Natural killer cell (primary cell): ENCODE data around the gene USP48. TPM values are rescaled to one million over a fixed set of nuclear protein-coding genes. Genes with fewer than 3 reads are reported as not detected.
"Not testable (repeated sequence)": the region's sequence is repeated elsewhere in the genome, so short reads cannot be mapped to it uniquely, and the experiment has no call there.

ENCODE experiments used
- ATAC-seq, 3 donors: fragments of 150-1000 bp in 2 of 3; fragments of 200-7000 bp in 1 of 3; cut with Tn5 transposase; 1 replicate in 1 of 3; 2 replicates in 2 of 3; pipeline ENCODE4 v1.10.0; 2021; ENCODE audit warnings: mild to moderate bottlenecking in 2 of 3, moderate library complexity in 2 of 3
- DNase-seq, 2 donors: peaks; one replicate each; pipeline versions ENCODE4 v3.0.0 to v3.0.0-alpha.2; 2013 to 2021; ENCODE audit warnings: mixed read lengths in 1 of 2
- H3K27ac ChIP-seq: one replicate; pipeline ENCODE4 v1.5.1; 2013; ENCODE audit warnings: mild to moderate bottlenecking, low read length
- H3K27me3 ChIP-seq: one replicate; pipeline ENCODE4 v1.6.1; 2013; ENCODE audit warnings: low read length; ENCODE audit not compliant: control insufficient read depth, insufficient read depth
- H3K36me3 ChIP-seq: one replicate; pipeline ENCODE4 v1.6.1; 2013; ENCODE audit warnings: low read length; ENCODE audit not compliant: control insufficient read depth, insufficient read depth
- H3K4me1 ChIP-seq: one replicate; pipeline ENCODE4 v1.6.1; 2013; ENCODE audit warnings: low read length; ENCODE audit not compliant: control insufficient read depth, insufficient read depth
- H3K4me3 ChIP-seq: one replicate; pipeline ENCODE4 v1.5.1; 2013; ENCODE audit warnings: low read length
- H3K9me3 ChIP-seq: one replicate; pipeline ENCODE4 v1.6.1; 2013; ENCODE audit warnings: low read length; ENCODE audit not compliant: control insufficient read depth, insufficient read depth
- H3K27ac Mint-ChIP-seq, 2 donors: one replicate each; pipeline ENCODE4 v1.8.0; 2022; ENCODE audit warnings: mild to moderate bottlenecking in 2 of 2, mixed read lengths in 2 of 2, moderate library complexity in 1 of 2
- H3K27me3 Mint-ChIP-seq, 2 donors: one replicate each; pipeline ENCODE4 v1.8.0; 2022; ENCODE audit warnings: low read depth in 2 of 2, mixed read lengths in 2 of 2
- H3K36me3 Mint-ChIP-seq: one replicate; pipeline ENCODE4 v1.8.0; 2022; ENCODE audit warnings: mixed read lengths
- H3K4me1 Mint-ChIP-seq, 2 donors: one replicate each; pipeline ENCODE4 v1.8.0; 2022; ENCODE audit warnings: mixed read lengths in 2 of 2
- H3K4me3 Mint-ChIP-seq: one replicate; pipeline ENCODE4 v1.8.0; 2022; ENCODE audit warnings: mild to moderate bottlenecking, moderate library complexity, mixed read lengths
- H3K9me3 Mint-ChIP-seq, 2 donors: one replicate each; pipeline ENCODE4 v1.8.0; 2022; ENCODE audit warnings: mixed read lengths in 2 of 2
- CTCF ChIP-seq: fragments of 200-600 bp; IDR thresholded peaks from one replicate; pipeline ENCODE4 v1.8.0; 2022; ENCODE audit warnings: antibody characterized with exemption
- WGBS: methylation state at CpG from one replicate; pipeline ENCODE4 v1.1.7; 2013; ENCODE audit warnings: missing lambda C conversion rate; ENCODE audit not compliant: insufficient coverage; 5-methylcytosine and 5-hydroxymethylcytosine counted together
- intact Hi-C: fragments of 100-400 bp; cut with micrococcal nuclease; formaldehyde crosslinking; loops from one replicate; pipeline ENCODE4 v1.14.2; 2022
- total RNA-seq, 4 donors: library from RNA; stranded (reverse); fragments of 120-200 nt in 1 of 4; gene quantifications; one replicate each; pipeline versions ENCODE4 v1.2.3 to v1.2.4, GENCODE V29; 2013 to 2022

The USP48 gene
- total RNA-seq, 3 donors from 2014 or later (not counting 1 experiment from before 2014, with no cell fraction given), result 71.4 to 127 (median 90.5) TPM

DNA sequence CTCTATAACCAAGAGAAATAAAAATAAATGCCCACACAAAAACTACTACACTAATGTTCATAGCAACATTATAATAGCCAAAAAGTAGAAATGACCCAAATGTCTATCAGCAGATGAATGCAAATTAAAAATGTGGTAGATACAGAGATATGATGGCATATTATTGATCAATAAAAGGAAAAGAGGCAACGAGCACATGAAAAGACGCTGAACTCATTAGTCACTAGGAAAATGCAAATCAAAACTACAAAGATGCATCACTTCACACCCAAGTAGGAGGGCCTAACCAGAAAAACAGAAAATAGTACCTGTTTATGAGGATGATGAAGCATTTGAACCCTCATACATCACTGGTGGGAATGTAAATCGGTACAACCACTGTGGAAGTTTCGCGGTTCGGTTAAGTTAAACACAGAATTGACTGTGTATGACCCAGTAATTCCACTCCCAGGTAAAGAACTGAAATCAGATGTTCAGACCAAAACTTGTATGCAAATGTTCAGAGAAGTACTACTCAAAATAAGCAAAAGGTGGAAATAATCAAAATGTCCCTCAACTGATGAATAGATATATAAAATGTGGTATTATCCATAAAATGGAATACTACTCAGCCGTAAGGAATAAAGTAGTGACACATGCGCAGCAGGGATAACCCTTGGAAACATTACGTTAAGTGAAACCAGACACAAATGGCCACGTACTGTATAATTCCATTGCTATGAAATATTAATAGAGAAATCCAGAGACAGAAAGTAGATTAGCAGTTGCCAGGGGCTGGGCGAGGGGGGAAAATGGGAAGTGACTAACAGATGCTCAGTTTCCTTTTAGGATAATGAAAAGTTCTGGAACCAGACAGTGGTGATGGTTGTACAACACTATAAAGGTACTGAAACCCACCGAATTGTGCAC is 3.1 kb downstream of the USP48 start:
- Histone ChIP-seq H3K4me1 (peaks cover 20% of the 10 kb centered on the region), H3K27me3 (no peaks in the 10 kb centered on the region), H3K4me3 (no peak overlapping the region), H3K36me3 (no peaks in the 10 kb centered on the region), H3K27ac (no peak overlapping the region), H3K9me3 (no peaks in the 10 kb centered on the region)
- Mint-ChIP-seq H3K36me3 (no peaks in the 10 kb centered on the region), H3K27me3 (no peaks in the 10 kb centered on the region), H3K27ac (peak overlapping the region; percentile 42 to 56), H3K4me3 (peak overlapping the region; percentile 71), H3K9me3 (no peaks in the 10 kb centered on the region), H3K4me1 (peaks cover 53 to 54% of the 10 kb centered on the region in 2 donors)
- WGBS, result 63% methylated on average over 10 of the region's 12 CpGs
- intact Hi-C loops, result loop anchor here (5.0 kb wide), 1 partner anchor 672 kb away; the partner anchor contains the start of gene ZBTB40
- no peak for TF ChIP-seq CTCF
- peak in 1 of 2 donors; percentile 35 for DNase-seq
- no peak for ATAC-seq

DNA sequence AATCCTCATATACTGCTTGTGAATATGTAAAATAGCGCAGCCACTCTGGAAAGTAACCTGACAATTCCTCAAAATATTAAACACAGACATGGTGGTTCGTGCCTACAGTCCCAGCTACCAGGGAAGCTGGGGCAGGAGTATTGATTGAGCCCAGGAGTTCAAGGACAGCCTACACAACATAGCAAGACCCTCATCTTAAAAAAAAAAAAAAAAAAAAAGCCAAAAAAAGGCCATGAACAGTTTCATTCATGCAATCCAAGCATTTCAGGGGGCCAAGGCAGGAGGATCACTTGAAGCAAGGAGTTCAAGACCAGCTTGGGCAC is 4.6 kb downstream of the USP48 start:
- intact Hi-C loops, result no loop called here
- Histone ChIP-seq H3K4me1 (peaks cover 21% of the 10 kb centered on the region), H3K27ac (no peak overlapping the region), H3K27me3 (no peaks in the 10 kb centered on the region), H3K9me3 (no peaks in the 10 kb centered on the region), H3K36me3 (no peaks in the 10 kb centered on the region), H3K4me3 (no peak overlapping the region)
- ATAC-seq, result no peak
- 100% methylated on average over 2 of the region's 2 CpGs for WGBS
- no peak overlapping the region for H3K4me3 Mint-ChIP-seq
- peak overlapping the region in 1 of 2 donors; percentile 26 for H3K27ac Mint-ChIP-seq
- no peaks in the 10 kb centered on the region for H3K9me3 Mint-ChIP-seq
- no peak for TF ChIP-seq CTCF
- H3K36me3 Mint-ChIP-seq, result no peaks in the 10 kb centered on the region
- peaks cover 54 to 56% of the 10 kb centered on the region in 2 donors for H3K4me1 Mint-ChIP-seq
- DNase-seq, result no peak
- H3K27me3 Mint-ChIP-seq, result no peaks in the 10 kb centered on the region

- peaks cover 26% of the 10 kb centered on the region for H3K4me1 ChIP-seq
- H3K27me3 Mint-ChIP-seq, H3K36me3 Mint-ChIP-seq, H3K27me3 ChIP-seq, H3K9me3 Mint-ChIP-seq, H3K27ac Mint-ChIP-seq, intact Hi-C loops, H3K9me3 ChIP-seq, H3K4me3 Mint-ChIP-seq, ATAC-seq, H3K4me3 ChIP-seq, DNase-seq, H3K27ac ChIP-seq, H3K36me3 ChIP-seq: not testable (repeated sequence)
- WGBS, result 100% methylated on average over 2 of the region's 5 CpGs
- peaks cover 52 to 59% of the 10 kb centered on the region in 2 donors for H3K4me1 Mint-ChIP-seq
These were observed 6.0 kb downstream of the USP48 start for GRCh38 chr1:21776925-21777324.

DNA sequence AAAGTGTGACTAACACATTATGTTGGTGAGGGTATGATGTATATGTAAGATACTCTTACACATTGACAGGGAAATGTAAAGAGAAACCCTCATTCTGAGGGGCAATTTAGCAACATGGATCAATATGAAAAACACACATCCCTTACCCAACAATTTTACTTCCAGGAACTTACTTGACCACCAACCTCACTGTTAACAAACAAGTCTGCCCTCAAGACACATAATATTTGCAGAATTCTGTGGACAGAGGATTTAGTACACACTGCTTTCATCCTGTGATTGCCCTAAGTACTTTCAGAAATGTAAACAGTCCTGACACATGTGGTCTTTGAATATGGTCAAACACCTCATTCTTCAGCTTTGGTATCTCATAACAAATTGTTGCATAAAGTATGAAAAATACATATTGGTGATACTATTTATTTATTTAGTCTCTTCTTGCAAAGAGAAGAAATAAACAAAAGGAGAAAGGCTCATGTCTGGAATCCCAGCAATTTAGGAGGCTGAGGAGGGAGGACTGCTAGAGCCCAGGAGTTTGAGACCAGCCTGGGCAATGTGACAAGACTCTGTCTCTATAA is 6.9 kb downstream of the USP48 start:
- Mint-ChIP-seq H3K27me3 (no peaks in the 10 kb centered on the region), H3K36me3 (no peaks in the 10 kb centered on the region), H3K9me3 (no peaks in the 10 kb centered on the region), H3K4me3 (no peak overlapping the region), H3K4me1 (peaks cover 49 to 55% of the 10 kb centered on the region in 2 donors), H3K27ac (peak overlapping the region; percentile 43 to 60)
- H3K36me3 ChIP-seq, result no peaks in the 10 kb centered on the region
- peaks cover 17% of the 10 kb centered on the region for H3K4me1 ChIP-seq
- no peak for ATAC-seq
- no peak for DNase-seq
- no peaks in the 10 kb centered on the region for H3K27me3 ChIP-seq
- H3K9me3 ChIP-seq, result no peaks in the 10 kb centered on the region
- H3K27ac ChIP-seq, result no peak overlapping the region
- TF ChIP-seq CTCF, result no peak
- intact Hi-C loops, result no loop called here
- no peak overlapping the region for H3K4me3 ChIP-seq
